ENCODE results near the gene ACSS3.

The ACSS3 gene

DNA sequence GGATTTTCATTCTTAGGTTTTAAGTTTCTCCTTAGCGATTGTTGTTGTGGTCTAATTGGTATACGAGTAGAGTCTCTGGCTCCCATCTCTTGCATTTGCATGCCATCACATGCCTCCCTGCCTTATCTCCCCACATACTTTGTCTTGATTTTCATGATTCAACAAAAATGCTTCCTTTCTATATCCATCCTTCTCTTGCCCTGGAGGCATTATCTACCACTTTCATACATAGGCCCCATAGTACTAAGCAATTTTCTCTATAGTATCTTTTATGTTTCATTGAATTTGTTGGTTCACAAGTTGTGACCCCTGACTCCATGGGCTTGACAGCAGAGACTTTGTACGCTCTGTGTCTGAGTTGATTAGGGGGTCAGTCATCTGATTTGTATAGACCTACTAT is 226.1 kb downstream of the ACSS3 start:
- no peak for DNase-seq
